Suprapubic skin (tissue), 4 donors: ENCODE results near the gene VILL. TPM values are rescaled to one million over a fixed set of nuclear protein-coding genes. Genes with fewer than 3 reads are reported as not detected.

Source experiments
- DNase-seq, 2 donors: peaks; one replicate each; pipeline ENCODE4 v3.0.0-alpha.2; 2019; ENCODE audit warnings: low spot score in 2 of 2
- H3K27ac ChIP-seq: fragments of 200-600 bp; sonication (generic); one replicate; pipeline ENCODE4 v1.5.1; 2019
- H3K27me3 ChIP-seq: fragments of 200-600 bp; sonication (generic); one replicate; pipeline ENCODE4 v1.5.1; 2019
- H3K36me3 ChIP-seq: fragments of 200-600 bp; sonication (generic); one replicate; pipeline ENCODE4 v1.5.1; 2019
- H3K4me1 ChIP-seq: fragments of 200-600 bp; sonication (generic); one replicate; pipeline ENCODE4 v1.5.1; 2019
- H3K4me3 ChIP-seq: fragments of 200-600 bp; sonication (generic); one replicate; pipeline ENCODE4 v1.5.1; 2019; ENCODE audit warnings: mild to moderate bottlenecking
- H3K9me3 ChIP-seq: fragments of 200-600 bp; sonication (generic); one replicate; pipeline ENCODE4 v1.5.1; 2019
- CTCF ChIP-seq, 2 donors: fragments of 200-600 bp in 1 of 2; fragments of 450-650 bp in 1 of 2; sonication (generic) in 1 of 2; IDR thresholded peaks; one replicate each; pipeline ENCODE4 v1.5.1; 2016 to 2019; ENCODE audit warnings: antibody characterized with exemption in 2 of 2, mild to moderate bottlenecking in 1 of 2, moderate library complexity in 1 of 2
- EP300 ChIP-seq: sonication (generic); formaldehyde crosslinking; IDR thresholded peaks from one replicate; pipeline ENCODE4 v1.6.1; 2017; ENCODE audit warnings: antibody characterized with exemption
- POLR2A ChIP-seq, 2 donors: fragments of 450-650 bp; IDR thresholded peaks; one replicate each; pipeline ENCODE4 v1.6.1; 2017; ENCODE audit warnings: antibody characterized with exemption in 2 of 2, mild to moderate bottlenecking in 2 of 2, moderate library complexity in 2 of 2
- POLR2AphosphoS5 ChIP-seq, 3 donors: sonication (generic); formaldehyde crosslinking; IDR thresholded peaks; one replicate each; pipeline ENCODE4 v1.6.1; 2017; ENCODE audit warnings: antibody characterized with exemption in 3 of 3
- WGBS: methylation state at CpG from one replicate; pipeline ENCODE4 v1.1.5; 2018; 5-methylcytosine and 5-hydroxymethylcytosine counted together
- total RNA-seq, 4 donors: library from RNA; depleted of rRNA; stranded (reverse); fragments of >200 nt; gene quantifications; one replicate each; pipeline ENCODE4 v1.1.0, GENCODE V29; 2016

VILL gene
- total RNA-seq, 4 donors from 2014 or later, result 13.2 to 16.7 (median 15.0) TPM

- TF ChIP-seq POLR2AphosphoS5 (IDR thresholded peaks at IDR 0.05), result no peak
- no peak for TF ChIP-seq EP300
- no peak for TF ChIP-seq POLR2A (IDR thresholded peaks at IDR 0.05)
- no peak for TF ChIP-seq CTCF (IDR thresholded peaks at IDR 0.05)
- no peak overlapping the region for H3K4me3 ChIP-seq
- peaks cover 9% of the 10 kb centered on the region for H3K36me3 ChIP-seq
- DNase-seq, result no peak
- H3K4me1 ChIP-seq, result peaks cover 16% of the 10 kb centered on the region
- H3K27me3 ChIP-seq, result no peaks in the 10 kb centered on the region
- WGBS, result 98% methylated on average over 2 of the region's 2 CpGs
- no peaks in the 10 kb centered on the region for H3K9me3 ChIP-seq
- H3K27ac ChIP-seq, result no peak overlapping the region
Observed at GRCh38 chr3:37953226-37953625, 37.4 kb upstream of the VILL start.

- DNase-seq, result no peak
- peaks cover 9% of the 10 kb centered on the region for H3K36me3 ChIP-seq
- H3K27me3 ChIP-seq, result no peaks in the 10 kb centered on the region
- TF ChIP-seq POLR2AphosphoS5 (IDR thresholded peaks at IDR 0.05) (no peak), EP300 (no peak), CTCF (IDR thresholded peaks at IDR 0.05) (no peak), POLR2A (IDR thresholded peaks at IDR 0.05) (no peak)
- no peak overlapping the region for H3K4me3 ChIP-seq
- peaks cover 16% of the 10 kb centered on the region for H3K4me1 ChIP-seq
- H3K27ac ChIP-seq, result no peak overlapping the region
- H3K9me3 ChIP-seq, result no peaks in the 10 kb centered on the region
- 63% methylated on average over 5 of the region's 5 CpGs for WGBS
Observed at GRCh38 chr3:37953707-37954394, 36.7 kb upstream of the VILL start.

GRCh38 chr3:37954881-37955280, 35.7 kb upstream of the VILL start:
- H3K36me3 ChIP-seq, result peaks cover 10% of the 10 kb centered on the region
- TF ChIP-seq CTCF (IDR thresholded peaks at IDR 0.05) (no peak), EP300 (no peak), POLR2A (IDR thresholded peaks at IDR 0.05) (no peak), POLR2AphosphoS5 (IDR thresholded peaks at IDR 0.05) (no peak)
- 97% methylated on average over 6 of the region's 6 CpGs for WGBS
- no peak overlapping the region for H3K27ac ChIP-seq
- H3K9me3 ChIP-seq, result no peaks in the 10 kb centered on the region
- H3K4me1 ChIP-seq, result peaks cover 16% of the 10 kb centered on the region
- H3K4me3 ChIP-seq, result no peak overlapping the region
- DNase-seq, result no peak
- H3K27me3 ChIP-seq, result no peaks in the 10 kb centered on the region

- peaks cover 13% of the 10 kb centered on the region for H3K36me3 ChIP-seq
- H3K27ac ChIP-seq, result peak overlapping the region; percentile 38
- H3K4me3 ChIP-seq, result no peak overlapping the region
- TF ChIP-seq POLR2AphosphoS5 (IDR thresholded peaks at IDR 0.05), result no peak
- no peak for TF ChIP-seq EP300
- no peak for TF ChIP-seq CTCF (IDR thresholded peaks at IDR 0.05)
- 78% methylated on average over 3 of the region's 3 CpGs for WGBS
- H3K9me3 ChIP-seq, result no peaks in the 10 kb centered on the region
- peaks cover 18% of the 10 kb centered on the region for H3K4me1 ChIP-seq
- DNase-seq, result no peak
- no peaks in the 10 kb centered on the region for H3K27me3 ChIP-seq
Observed at GRCh38 chr3:37955918-37956707, 34.5 kb upstream of the VILL start.

GRCh38 chr3:37956723-37957538, 33.7 kb upstream of the VILL start:
- TF ChIP-seq POLR2AphosphoS5 (IDR thresholded peaks at IDR 0.05) (no peak), EP300 (no peak), POLR2A (IDR thresholded peaks at IDR 0.05) (no peak)
- no peak for DNase-seq
- H3K4me1 ChIP-seq, result peaks cover 26% of the 10 kb centered on the region
- H3K36me3 ChIP-seq, result peaks cover 13% of the 10 kb centered on the region
- H3K9me3 ChIP-seq, result no peaks in the 10 kb centered on the region
- WGBS, result 72% methylated on average over 2 of the region's 2 CpGs
- peak overlapping the region; percentile 38 for H3K27ac ChIP-seq
- no peak overlapping the region for H3K4me3 ChIP-seq
- no peaks in the 10 kb centered on the region for H3K27me3 ChIP-seq
